K562 (cell line): ENCODE measurements around the gene RCC1. TPM values are rescaled to one million over a fixed set of nuclear protein-coding genes. Genes with fewer than 3 reads are reported as not detected.
A peak's percentile ranks its signal among the peaks of the same experiment; 100 is the strongest.

ENCODE experiments used
- CREB3L1 ChIP-seq: fragments of 450-650 bp; IDR thresholded peaks from 2 replicates; pipeline ENCODE4 v1.6.1; 2014; ENCODE audit warnings: low read depth, mild to moderate bottlenecking, moderate library complexity, borderline replicate concordance
- DPF2 ChIP-seq: fragments of 450-650 bp; IDR thresholded peaks from 2 replicates; pipeline ENCODE4 v1.6.1; 2016
- HES1 ChIP-seq: fragments of 450-650 bp; IDR thresholded peaks from 2 replicates; pipeline ENCODE4 v1.6.1; 2016; ENCODE audit warnings: low read depth, mild to moderate bottlenecking, moderate library complexity
- MTF1 ChIP-seq: fragments of 250-450 bp; sonication (Bioruptor Pico); IDR thresholded peaks from 2 replicates; pipeline ENCODE4 v1.9.0; 2021; ENCODE audit warnings: moderate library complexity, mild to moderate bottlenecking, inconsistent platforms, borderline replicate concordance
- MYBL2 ChIP-seq, 2 experiments: fragments of 450-650 bp in 1 of 2; sonication (generic) in 1 of 2; formaldehyde crosslinking in 1 of 2; IDR thresholded peaks; 2 replicates each; pipeline versions ENCODE4 v1.6.1 to v1.8.1; 2017 to 2022; ENCODE audit warnings: borderline replicate concordance in 1 of 2, inconsistent platforms in 1 of 2, low read depth in 1 of 2, mild to moderate bottlenecking in 1 of 2, missing genetic modification reagents in 1 of 2, moderate library complexity in 1 of 2
- NCOA2 ChIP-seq, 2 experiments: fragments of 450-650 bp; IDR thresholded peaks; 2 replicates each; pipeline ENCODE4 v1.6.1; 2018; ENCODE audit warnings: mild to moderate bottlenecking in 2 of 2, moderate library complexity in 1 of 2; ENCODE audit not compliant: partially characterized antibody in 2 of 2
- PRDM10 ChIP-seq: fragments of 450-650 bp; IDR thresholded peaks from 2 replicates; pipeline ENCODE4 v1.6.1; 2018; ENCODE audit not compliant: partially characterized antibody
- SP1 ChIP-seq: sonication (generic); formaldehyde crosslinking; IDR thresholded peaks from 2 replicates; pipeline ENCODE4 v1.8.1; 2022; ENCODE audit warnings: mild to moderate bottlenecking, missing genetic modification reagents
- XRCC3 ChIP-seq: fragments of 450-650 bp; IDR thresholded peaks from 2 replicates; pipeline ENCODE4 v1.6.1; 2017; ENCODE audit warnings: mild to moderate bottlenecking, moderate library complexity
- ZNF668 ChIP-seq: fragments of 250-450 bp; sonication (Bioruptor Pico); IDR thresholded peaks from 2 replicates; pipeline ENCODE4 v1.8.0; 2022; ENCODE audit warnings: mild to moderate bottlenecking, inconsistent platforms
- ZNF79 ChIP-seq: fragments of 250-450 bp; sonication (Bioruptor Pico); IDR thresholded peaks from 2 replicates; pipeline ENCODE4 v1.4.0; 2020; ENCODE audit warnings: low read depth, mild to moderate bottlenecking, moderate library complexity
- polyA plus RNA-seq, 8 experiments: library from polyadenylated mRNA; depleted of rRNA in 4 of 8; stranded (reverse) in 5 of 8; unstranded in 3 of 8; fragments of >200 nt; fragmentation: Nextera tagmentation in 2 of 8; fragmentation: Illumina TruSeq in 1 of 8; extraction: Ambion mirVana in 2 of 8; extraction: Trizol in 1 of 8; gene quantifications; 2 replicates each; pipeline versions ENCODE4 v1.2.1 to v1.2.3, GENCODE V29; 2011 to 2014; ENCODE audit warnings: inconsistent platforms in 1 of 8, missing spikeins in 1 of 8
- total RNA-seq, 7 experiments: library from RNA; depleted of rRNA in 6 of 7; stranded (reverse); fragments of >200 nt in 6 of 7; fragmentation: Illumina TruSeq in 2 of 7; extraction: Trizol in 2 of 7; gene quantifications; 2 replicates each; pipeline versions ENCODE4 v1.2.1 to v1.2.3, GENCODE V29; 2011 to 2021; ENCODE audit warnings: low replicate concordance in 1 of 7

RCC1 gene
- total and polyA plus RNA-seq, 9 of the 15 experiments (the other 6 are each of a cell fraction or from before 2014, with no cell fraction given), result 16.4 to 202 (median 107) TPM

GRCh38 chr1:28510273-28510969 is 4.6 kb downstream of the RCC1 start (continued):
- TF ChIP-seq MTF1, result no peak
- TF ChIP-seq DPF2, result no peak
- no peak for TF ChIP-seq HES1
- no peak for TF ChIP-seq ZNF668 (CRISPR knock-in tag)
- TF ChIP-seq XRCC3, result peak; percentile 14; the same call in 1 of the 2 replicates
- TF ChIP-seq NCOA2 (IDR thresholded peaks at IDR 0.05; ENCODE audit: partially characterized antibody in 2 of 2), result no peak
- peak; percentile 40; the same call in 1 of the 2 replicates for TF ChIP-seq SP1
- no peak for TF ChIP-seq MYBL2 (IDR thresholded peaks at IDR 0.05; ENCODE audit: low read depth)
- no peak for TF ChIP-seq MYBL2 (CRISPR knock-in tag; IDR thresholded peaks at IDR 0.05; ENCODE audit: borderline replicate concordance)
- TF ChIP-seq CREB3L1, result no peak
- no peak for TF ChIP-seq PRDM10
- no peak for TF ChIP-seq ZNF79 (CRISPR knock-in tag)
